ENCODE data around the gene OTOG.

Gene OTOG

DNA sequence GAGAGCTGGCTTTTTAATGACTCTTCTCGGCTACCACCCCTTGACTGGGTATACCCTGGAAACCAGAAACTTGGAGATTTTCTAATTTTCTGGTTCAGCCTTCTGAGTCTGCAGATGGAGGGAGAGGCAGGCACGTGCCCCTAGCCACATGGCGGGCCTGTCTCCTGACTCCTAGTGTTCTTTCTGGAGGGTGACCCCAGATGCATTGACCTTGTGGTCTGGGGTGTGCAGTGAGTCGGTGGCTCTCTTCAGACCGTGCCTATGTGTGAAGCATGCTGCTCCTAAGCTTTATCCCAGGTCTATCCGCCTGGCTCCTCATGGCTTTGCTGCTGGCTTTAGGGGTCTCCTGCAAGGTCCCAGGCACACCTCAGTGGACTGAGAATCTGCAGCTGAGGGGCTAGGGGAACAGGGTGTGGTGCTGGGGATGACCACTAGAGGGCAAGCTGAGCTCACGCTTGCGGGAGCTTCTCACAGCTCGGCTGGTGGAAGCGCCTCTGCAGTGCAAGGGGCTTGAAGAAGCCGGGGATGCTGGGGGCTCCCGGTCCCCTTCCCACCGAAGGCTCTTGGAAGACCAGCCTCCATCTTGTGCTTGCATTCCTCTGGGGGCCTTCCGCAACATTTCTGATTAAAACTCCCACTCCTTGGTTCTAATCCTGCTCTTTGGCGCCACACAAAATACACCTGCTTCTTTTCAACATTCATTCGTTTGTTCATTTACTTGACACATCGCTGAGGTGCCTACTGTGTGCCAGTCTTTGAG, 51.8 kb downstream of the OTOG start:
- Mint-ChIP-seq H3K27ac (no peak overlapping the region), H3K9me3 (no peaks in the 10 kb centered on the region), H3K27me3 (peaks cover 7% of the 10 kb centered on the region), H3K4me1 (ENCODE audit: low read depth) (no peaks in the 10 kb centered on the region), H3K4me3 (no peak overlapping the region), H3K36me3 (ENCODE audit: low read depth) (no peaks in the 10 kb centered on the region)
- intact Hi-C loops (cut with micrococcal nuclease) = loop anchor here (5.0 kb wide), 1 partner anchor 323 kb away; no protein-coding TSS in a partner anchor

GRCh38 chr11:17599460-17599925, 52.4 kb downstream of the OTOG start:
- Mint-ChIP-seq H3K4me1 (ENCODE audit: low read depth) (no peaks in the 10 kb centered on the region), H3K27ac (no peak overlapping the region), H3K36me3 (ENCODE audit: low read depth) (no peaks in the 10 kb centered on the region), H3K27me3 (peaks cover 6% of the 10 kb centered on the region), H3K4me3 (no peak overlapping the region), H3K9me3 (no peaks in the 10 kb centered on the region)
- intact Hi-C loops (cut with micrococcal nuclease) = loop anchor here (5.0 kb wide), 1 partner anchor 323 kb away; no protein-coding TSS in a partner anchor

- peaks cover 6% of the 10 kb centered on the region for H3K27me3 Mint-ChIP-seq
- no peak overlapping the region for H3K27ac Mint-ChIP-seq
- no peak overlapping the region for H3K4me3 Mint-ChIP-seq
- no peaks in the 10 kb centered on the region for H3K9me3 Mint-ChIP-seq
- no peaks in the 10 kb centered on the region for H3K4me1 Mint-ChIP-seq (ENCODE audit: low read depth)
- intact Hi-C loops (cut with micrococcal nuclease) = no loop called here
- H3K36me3 Mint-ChIP-seq (ENCODE audit: low read depth) = no peaks in the 10 kb centered on the region
These were observed 53.5 kb downstream of the OTOG start for GRCh38 chr11:17600316-17601255.

DNA sequence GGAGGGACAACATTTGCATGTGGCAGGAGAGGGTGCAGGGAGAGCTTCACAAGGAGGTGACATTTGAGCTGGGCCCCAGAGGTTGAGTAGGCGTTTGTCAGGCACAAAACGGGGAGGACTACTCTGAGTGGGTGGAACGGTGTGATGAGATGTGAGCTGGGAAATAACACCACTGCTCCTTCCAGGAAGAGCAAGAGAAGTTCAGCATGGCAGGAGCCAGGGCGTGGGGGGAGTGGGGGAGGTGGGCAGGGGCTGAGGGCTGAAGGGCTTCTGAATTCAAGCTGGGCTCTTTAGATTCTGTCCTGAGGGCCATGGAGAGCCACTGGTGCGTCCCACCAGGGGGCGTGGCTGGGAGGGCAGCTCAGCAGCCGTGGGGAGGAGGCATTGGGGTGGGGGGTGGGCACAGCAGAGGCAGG, 54.2 kb downstream of the OTOG start:
- intact Hi-C loops (cut with micrococcal nuclease) = no loop called here
- peaks cover 6% of the 10 kb centered on the region for H3K27me3 Mint-ChIP-seq
- H3K4me3 Mint-ChIP-seq = no peak overlapping the region
- H3K9me3 Mint-ChIP-seq = no peaks in the 10 kb centered on the region
- no peak overlapping the region for H3K27ac Mint-ChIP-seq
- H3K4me1 Mint-ChIP-seq (ENCODE audit: low read depth) = no peaks in the 10 kb centered on the region
- no peaks in the 10 kb centered on the region for H3K36me3 Mint-ChIP-seq (ENCODE audit: low read depth)

- H3K36me3 Mint-ChIP-seq (ENCODE audit: low read depth) = no peaks in the 10 kb centered on the region
- H3K27ac Mint-ChIP-seq = no peak overlapping the region
- peaks cover 6% of the 10 kb centered on the region for H3K27me3 Mint-ChIP-seq
- H3K4me1 Mint-ChIP-seq (ENCODE audit: low read depth) = no peaks in the 10 kb centered on the region
- intact Hi-C loops (cut with micrococcal nuclease) = no loop called here
- H3K4me3 Mint-ChIP-seq = no peak overlapping the region
- no peaks in the 10 kb centered on the region for H3K9me3 Mint-ChIP-seq
These were observed 54.6 kb downstream of the OTOG start for GRCh38 chr11:17601676-17602075.

GRCh38 chr11:17602105-17603001, 55.3 kb downstream of the OTOG start:
- no peak overlapping the region for H3K4me3 Mint-ChIP-seq
- intact Hi-C loops (cut with micrococcal nuclease) = no loop called here
- H3K27me3 Mint-ChIP-seq = peaks cover 6% of the 10 kb centered on the region
- H3K27ac Mint-ChIP-seq = no peak overlapping the region
- no peaks in the 10 kb centered on the region for H3K36me3 Mint-ChIP-seq (ENCODE audit: low read depth)
- no peaks in the 10 kb centered on the region for H3K9me3 Mint-ChIP-seq
- no peaks in the 10 kb centered on the region for H3K4me1 Mint-ChIP-seq (ENCODE audit: low read depth)

- Mint-ChIP-seq H3K36me3 (ENCODE audit: low read depth) (no peaks in the 10 kb centered on the region), H3K27ac (no peak overlapping the region), H3K4me3 (no peak overlapping the region), H3K4me1 (ENCODE audit: low read depth) (no peaks in the 10 kb centered on the region), H3K9me3 (no peaks in the 10 kb centered on the region), H3K27me3 (peaks cover 6% of the 10 kb centered on the region)
- intact Hi-C loops (cut with micrococcal nuclease) = no loop called here
These were observed 56.2 kb downstream of the OTOG start for GRCh38 chr11:17603056-17603825.

DNA sequence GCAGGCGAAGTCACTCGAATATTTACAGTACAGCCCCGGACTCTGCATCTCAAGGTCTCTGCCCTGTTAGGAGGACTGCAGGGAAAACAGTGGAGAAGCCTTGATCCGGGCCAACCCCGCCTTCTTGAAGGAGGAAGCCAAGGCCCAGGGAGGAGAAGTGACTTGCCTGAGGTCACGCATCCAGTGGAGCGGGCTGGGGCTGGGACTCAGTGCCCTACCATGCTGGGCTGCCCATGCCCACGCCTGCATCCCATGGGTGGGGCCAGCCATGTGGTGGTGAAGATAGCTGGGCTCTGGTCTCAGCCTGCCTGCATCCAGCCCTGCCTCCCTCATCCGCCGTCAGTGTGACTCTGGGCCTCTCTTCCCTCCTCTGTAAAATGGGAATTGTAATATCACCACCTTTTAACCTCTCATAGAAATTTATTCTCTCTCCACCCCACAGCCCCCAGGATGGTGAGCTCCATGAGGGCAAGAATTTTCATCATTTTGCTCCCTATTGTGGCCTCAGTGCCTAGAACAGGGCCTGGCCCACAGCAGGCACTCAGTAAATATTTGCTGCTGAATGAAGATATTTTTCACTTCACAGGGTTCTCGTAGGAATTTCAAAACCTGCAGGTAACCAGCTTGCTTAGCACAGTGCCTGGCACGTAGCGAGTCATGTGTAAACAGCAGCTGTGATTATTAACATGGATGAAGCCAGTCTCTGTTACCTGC, 57.3 kb downstream of the OTOG start:
- Mint-ChIP-seq H3K27ac (no peak overlapping the region), H3K4me1 (ENCODE audit: low read depth) (no peaks in the 10 kb centered on the region), H3K4me3 (no peak overlapping the region), H3K9me3 (no peaks in the 10 kb centered on the region), H3K27me3 (peaks cover 3% of the 10 kb centered on the region), H3K36me3 (ENCODE audit: low read depth) (no peaks in the 10 kb centered on the region)
- intact Hi-C loops (cut with micrococcal nuclease) = no loop called here

- no peaks in the 10 kb centered on the region for H3K9me3 Mint-ChIP-seq
- no peaks in the 10 kb centered on the region for H3K4me1 Mint-ChIP-seq (ENCODE audit: low read depth)
These were observed 57.8 kb downstream of the OTOG start for GRCh38 chr11:17604915-17605233.

GRCh38 chr11:17605651-17606122, 58.6 kb downstream of the OTOG start:
- no peaks in the 10 kb centered on the region for H3K36me3 Mint-ChIP-seq (ENCODE audit: low read depth)
- H3K9me3 Mint-ChIP-seq = no peaks in the 10 kb centered on the region
- intact Hi-C loops (cut with micrococcal nuclease) = no loop called here
- H3K27ac Mint-ChIP-seq = no peak overlapping the region
- no peaks in the 10 kb centered on the region for H3K4me1 Mint-ChIP-seq (ENCODE audit: low read depth)
- H3K27me3 Mint-ChIP-seq = no peaks in the 10 kb centered on the region
- no peak overlapping the region for H3K4me3 Mint-ChIP-seq

More at GRCh38 chr11:17604915-17605233, 57.8 kb downstream of the OTOG start:
- Mint-ChIP-seq H3K27ac (no peak overlapping the region), H3K27me3 (no peaks in the 10 kb centered on the region), H3K36me3 (ENCODE audit: low read depth) (no peaks in the 10 kb centered on the region), H3K4me3 (no peak overlapping the region)
- intact Hi-C loops (cut with micrococcal nuclease) = no loop called here

GRCh38 chr11:17606233-17607082, 59.4 kb downstream of the OTOG start:
- Mint-ChIP-seq H3K27ac (no peak overlapping the region), H3K4me3 (no peak overlapping the region), H3K36me3 (ENCODE audit: low read depth) (no peaks in the 10 kb centered on the region), H3K9me3 (no peaks in the 10 kb centered on the region), H3K27me3 (no peaks in the 10 kb centered on the region), H3K4me1 (ENCODE audit: low read depth) (no peaks in the 10 kb centered on the region)
- intact Hi-C loops (cut with micrococcal nuclease) = no loop called here

GRCh38 chr11:17607083-17607429, 60.0 kb downstream of the OTOG start:
- Mint-ChIP-seq H3K27me3 (no peaks in the 10 kb centered on the region), H3K9me3 (no peaks in the 10 kb centered on the region), H3K27ac (no peak overlapping the region), H3K4me1 (ENCODE audit: low read depth) (no peaks in the 10 kb centered on the region), H3K36me3 (ENCODE audit: low read depth) (no peaks in the 10 kb centered on the region), H3K4me3 (no peak overlapping the region)
- intact Hi-C loops (cut with micrococcal nuclease) = no loop called here
